B cell (primary cell): ENCODE data around the gene AATK. TPM values are rescaled to one million over a fixed set of nuclear protein-coding genes. Genes with fewer than 3 reads are reported as not detected.

Source experiments
- ATAC-seq: fragments of 200-7000 bp; cut with Tn5 transposase; one replicate; pipeline ENCODE4 v1.10.0; 2021; ENCODE audit warnings: low read depth, mild to moderate bottlenecking, moderate number of reproducible peaks, moderate library complexity
- CTCF ChIA-PET: fragments of 350-600 bp; sonication (Branson Sonifier 250); formaldehyde crosslinking; loops from one replicate; lab custom pipeline; 2021; ENCODE audit warnings: antibody characterized with exemption, inconsistent platforms; lab: Charles Lee
- POLR2A ChIA-PET: fragments of 350-600 bp; sonication (Branson Sonifier 250); formaldehyde crosslinking; loops from one replicate; lab custom pipeline; 2021; ENCODE audit warnings: antibody characterized with exemption; lab: Charles Lee
- DNase-seq: peaks from one replicate; pipeline ENCODE4 v3.0.0; 2013
- H2AFZ ChIP-seq: 2 replicates; pipeline ENCODE4 v1.6.1; 2012; ENCODE audit warnings: mild to moderate bottlenecking, low read depth, low read length; ENCODE audit not compliant: insufficient read depth, poor library complexity, severe bottlenecking
- H3K27ac ChIP-seq, 2 donors: 1 replicate in 1 of 2; 2 replicates in 1 of 2; pipeline ENCODE4 v1.5.1; 2012 to 2013; ENCODE audit warnings: low read length in 2 of 2, mild to moderate bottlenecking in 2 of 2, moderate library complexity in 1 of 2
- H3K27me3 ChIP-seq, 4 experiments: fragments of 200-600 bp in 1 of 4; sonication (generic) in 1 of 4; replicated peaks in 1 of 4; 1 replicate in 2 of 4; 2 replicates in 2 of 4; pipeline versions ENCODE4 v1.6.1 to v1.7.0; 2013 to 2016; ENCODE audit warnings: low read length in 3 of 4, mild to moderate bottlenecking in 2 of 4, mixed read lengths in 1 of 4, moderate library complexity in 1 of 4; ENCODE audit not compliant: insufficient read depth in 4 of 4, control insufficient read depth in 3 of 4; ENCODE audit errors: control extremely low read depth in 1 of 4
- H3K36me3 ChIP-seq, 2 experiments: replicated peaks in 1 of 2; 1 replicate in 1 of 2; 2 replicates in 1 of 2; pipeline versions ENCODE4 v1.6.1 to v1.7.1; 2013; ENCODE audit warnings: low read length in 1 of 2; ENCODE audit not compliant: insufficient read depth in 2 of 2, control insufficient read depth in 1 of 2; ENCODE audit errors: control extremely low read depth in 1 of 2, extremely low read depth in 1 of 2
- H3K4me1 ChIP-seq, 2 donors: fragments of 200-600 bp in 1 of 2; sonication (generic) in 1 of 2; 1 replicate in 1 of 2; 2 replicates in 1 of 2; pipeline versions ENCODE4 v1.5.1 to v1.6.1; 2013 to 2017; ENCODE audit warnings: low read length in 2 of 2; ENCODE audit not compliant: control insufficient read depth in 2 of 2, insufficient read depth in 2 of 2
- H3K4me2 ChIP-seq: replicated peaks from 2 replicates; pipeline ENCODE3; 2012; ENCODE audit warnings: mild to moderate bottlenecking, low read depth, low read length; ENCODE audit not compliant: poor library complexity, severe bottlenecking
- H3K4me3 ChIP-seq, 5 experiments: fragments of 200-600 bp in 1 of 5; sonication (generic) in 1 of 5; 1 replicate in 3 of 5; 2 replicates in 2 of 5; pipeline versions ENCODE4 v1.5.1 to v1.7.0; 2011 to 2016; ENCODE audit warnings: low read length in 4 of 5, mild to moderate bottlenecking in 4 of 5, low read depth in 2 of 5, control low read depth in 1 of 5, moderate library complexity in 1 of 5; ENCODE audit not compliant: insufficient read depth in 1 of 5; ENCODE audit errors: control extremely low read depth in 1 of 5, extremely low read depth in 1 of 5
- H3K79me2 ChIP-seq: fragments of 200-600 bp; sonication (generic); one replicate; pipeline ENCODE4 v1.6.0; 2016; ENCODE audit warnings: low read length; ENCODE audit not compliant: control insufficient read depth, insufficient read depth
- H3K9ac ChIP-seq: fragments of 200-600 bp; sonication (generic); 2 replicates; pipeline ENCODE4 v1.6.1; 2017; ENCODE audit warnings: mild to moderate bottlenecking, low read length, moderate library complexity
- H3K9me3 ChIP-seq, 3 donors: one replicate each; pipeline versions ENCODE4 v1.6.1 to v1.7.1; 2013; ENCODE audit warnings: low read length in 2 of 3; ENCODE audit not compliant: control insufficient read depth in 2 of 3, insufficient read depth in 1 of 3; ENCODE audit errors: control extremely low read depth in 1 of 3
- H4K20me1 ChIP-seq: 2 replicates; pipeline ENCODE4 v1.6.0; 2012; ENCODE audit warnings: mild to moderate bottlenecking, low read length; ENCODE audit not compliant: insufficient read depth, control insufficient read depth, poor library complexity, severe bottlenecking
- H3K27ac Mint-ChIP-seq: one replicate; pipeline ENCODE4 v1.8.0; 2021; ENCODE audit warnings: mixed read lengths
- H3K27me3 Mint-ChIP-seq: one replicate; pipeline ENCODE4 v1.8.0; 2021; ENCODE audit warnings: mixed read lengths
- H3K4me1 Mint-ChIP-seq: one replicate; pipeline ENCODE4 v1.8.0; 2021; ENCODE audit warnings: mixed read lengths
- H3K4me3 Mint-ChIP-seq: one replicate; pipeline ENCODE4 v1.8.0; 2021; ENCODE audit warnings: mixed read lengths
- H3K9me3 Mint-ChIP-seq: one replicate; pipeline ENCODE4 v1.8.0; 2022; ENCODE audit warnings: mixed read lengths; ENCODE audit not compliant: insufficient read depth
- EZH2 ChIP-seq: IDR thresholded peaks from 2 replicates; pipeline ENCODE4 v1.6.1; 2012; ENCODE audit warnings: borderline replicate concordance, low read depth, mild to moderate bottlenecking, moderate library complexity, low read length; ENCODE audit not compliant: insufficient read depth, poor library complexity, severe bottlenecking
- WGBS: methylation state at CpG from one replicate; pipeline ENCODE4 v1.1.5; 2013; ENCODE audit warnings: missing lambda C conversion rate; ENCODE audit not compliant: insufficient coverage; 5-methylcytosine and 5-hydroxymethylcytosine counted together
- intact Hi-C: fragments of 100-400 bp; cut with micrococcal nuclease; formaldehyde crosslinking; loops from one replicate; pipeline ENCODE4 v1.10.0; 2022
- polyA plus RNA-seq: library from polyadenylated mRNA; depleted of rRNA; stranded (reverse); fragments of >200 nt; gene quantifications from 2 replicates; pipeline ENCODE4 v1.2.3, GENCODE V29; 2012
- total RNA-seq, 2 donors: library from RNA; stranded (reverse); fragments of 120-200 nt in 1 of 2; gene quantifications; 1 replicate in 1 of 2; 2 replicates in 1 of 2; pipeline versions ENCODE4 v1.2.3 to v1.2.4, GENCODE V29; 2013 to 2022
- TF ChIP-seq, protein P1 (sequence below): fragments of 200-600 bp; IDR thresholded peaks from one replicate; pipeline ENCODE4 v1.8.0; 2022; ENCODE audit warnings: antibody characterized with exemption, mild to moderate bottlenecking

Gene AATK
- total and polyA plus RNA-seq, 2 donors (not counting 1 experiment from before 2014, with no cell fraction given): 0.21 to 1.7 TPM

DNA sequence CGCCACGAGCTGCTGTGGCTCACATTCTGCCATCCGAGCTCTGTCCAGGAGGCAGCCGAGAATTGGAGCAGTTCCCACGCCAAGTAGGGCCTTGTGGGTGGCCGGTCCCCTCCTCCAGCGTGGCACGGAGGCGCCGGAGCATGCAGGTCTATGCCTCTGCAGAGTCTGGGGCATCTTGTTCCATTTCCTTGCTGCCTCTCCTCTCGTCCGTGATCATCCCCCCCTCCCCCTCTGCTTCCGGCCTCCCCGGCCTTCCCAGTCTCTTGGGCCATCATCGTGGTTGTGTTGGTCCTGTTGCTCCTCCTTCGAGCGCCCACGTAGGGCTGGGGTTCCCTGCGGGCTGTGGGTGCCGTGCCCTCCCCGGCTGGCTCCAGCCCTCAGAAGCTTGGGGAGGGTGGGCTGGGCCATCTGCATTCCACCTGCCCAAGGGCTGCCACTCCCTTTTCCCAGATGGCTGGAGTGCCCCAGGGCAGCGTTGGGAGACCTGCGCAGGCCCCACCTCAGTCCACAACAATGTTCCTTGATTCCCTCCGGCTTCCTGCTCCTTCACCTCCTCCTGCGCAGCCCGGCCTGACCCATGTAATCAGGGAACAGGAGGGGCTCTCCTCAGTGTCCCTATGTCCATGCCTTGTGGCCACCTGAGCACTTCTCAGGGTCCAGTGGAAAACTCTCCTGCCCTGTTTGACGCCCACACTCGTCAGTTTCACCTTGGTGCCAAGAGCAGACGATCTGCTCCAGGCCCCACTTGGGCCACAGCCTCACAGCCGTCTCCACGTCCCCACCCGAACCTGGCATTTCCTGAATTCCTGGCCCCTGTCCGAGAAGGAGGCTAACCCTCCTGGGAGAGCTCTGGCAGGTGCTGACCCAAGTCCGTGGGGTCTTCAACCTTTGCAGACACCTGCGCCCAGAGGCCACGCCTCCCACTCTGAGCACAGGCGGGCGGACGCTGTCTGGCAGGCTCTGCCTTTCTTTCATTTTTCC lies 94.0 kb downstream of the AATK start:
- DNase-seq (no peak), ATAC-seq (no peak)
- Mint-ChIP-seq H3K4me1 (no peaks in the 10 kb centered on the region), H3K4me3 (no peak overlapping the region), H3K9me3 (no peaks in the 10 kb centered on the region), H3K27ac (no peak overlapping the region), H3K27me3 (no peaks in the 10 kb centered on the region)
- no peak overlapping the region for H2AFZ ChIP-seq
- H3K4me2 ChIP-seq: no peak overlapping the region
- H3K27ac ChIP-seq: no peak overlapping the region
- no peaks in the 10 kb centered on the region for H4K20me1 ChIP-seq
- no peaks in the 10 kb centered on the region for H3K27me3 ChIP-seq
- H3K4me1 ChIP-seq: no peaks in the 10 kb centered on the region
- H3K79me2 ChIP-seq: no peaks in the 10 kb centered on the region
- intact Hi-C loops: no loop called here
- TF ChIP-seq EZH2: no peak
- TF ChIP-seq, protein P1, sequence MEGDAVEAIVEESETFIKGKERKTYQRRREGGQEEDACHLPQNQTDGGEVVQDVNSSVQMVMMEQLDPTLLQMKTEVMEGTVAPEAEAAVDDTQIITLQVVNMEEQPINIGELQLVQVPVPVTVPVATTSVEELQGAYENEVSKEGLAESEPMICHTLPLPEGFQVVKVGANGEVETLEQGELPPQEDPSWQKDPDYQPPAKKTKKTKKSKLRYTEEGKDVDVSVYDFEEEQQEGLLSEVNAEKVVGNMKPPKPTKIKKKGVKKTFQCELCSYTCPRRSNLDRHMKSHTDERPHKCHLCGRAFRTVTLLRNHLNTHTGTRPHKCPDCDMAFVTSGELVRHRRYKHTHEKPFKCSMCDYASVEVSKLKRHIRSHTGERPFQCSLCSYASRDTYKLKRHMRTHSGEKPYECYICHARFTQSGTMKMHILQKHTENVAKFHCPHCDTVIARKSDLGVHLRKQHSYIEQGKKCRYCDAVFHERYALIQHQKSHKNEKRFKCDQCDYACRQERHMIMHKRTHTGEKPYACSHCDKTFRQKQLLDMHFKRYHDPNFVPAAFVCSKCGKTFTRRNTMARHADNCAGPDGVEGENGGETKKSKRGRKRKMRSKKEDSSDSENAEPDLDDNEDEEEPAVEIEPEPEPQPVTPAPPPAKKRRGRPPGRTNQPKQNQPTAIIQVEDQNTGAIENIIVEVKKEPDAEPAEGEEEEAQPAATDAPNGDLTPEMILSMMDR: no peak
- H3K9ac ChIP-seq: no peak overlapping the region
- WGBS: 91% methylated on average over 34 of the region's 39 CpGs
- peaks cover 0 to 4% (median 0%) of the 10 kb centered on the region in 3 donors for H3K9me3 ChIP-seq
- H3K4me3 ChIP-seq: no peak overlapping the region
- H3K36me3 ChIP-seq: no peaks in the 10 kb centered on the region
- POLR2A ChIA-PET: no interaction called here
- CTCF ChIA-PET: no interaction called here
